AG04449 (cell line): ENCODE measurements around the gene TLX1.

Experiments
- CTCF ChIA-PET: fragments of 350-600 bp; formaldehyde crosslinking; extraction: SDS; loops from one replicate; lab custom pipeline; 2021; ENCODE audit warnings: antibody characterized with exemption; lab: Yijun Ruan, JAX
- POLR2A ChIA-PET: fragments of 400-600, 350-600 bp; formaldehyde crosslinking; extraction: SDS; loops from one replicate; lab custom pipeline; 2020; ENCODE audit warnings: antibody characterized with exemption, inconsistent platforms; lab: Yijun Ruan, JAX
- DNase-seq: peaks from one replicate; pipeline ENCODE4 v3.0.0-alpha.2; 2010; ENCODE audit warnings: low read depth, low spot score
- H3K4me3 ChIP-seq: 2 replicates; pipeline ENCODE4 v1.5.1; 2011; ENCODE audit warnings: low read depth, mild to moderate bottlenecking, control low read depth, low read length
- TF ChIP-seq, protein P1 (sequence below): IDR thresholded peaks from one replicate; pipeline ENCODE4 v1.5.1; 2011; ENCODE audit warnings: mild to moderate bottlenecking, moderate library complexity, low read length, control low read depth, inconsistent platforms; ENCODE audit not compliant: insufficient read depth; ENCODE audit errors: missing control alignments

TLX1 gene

DNA sequence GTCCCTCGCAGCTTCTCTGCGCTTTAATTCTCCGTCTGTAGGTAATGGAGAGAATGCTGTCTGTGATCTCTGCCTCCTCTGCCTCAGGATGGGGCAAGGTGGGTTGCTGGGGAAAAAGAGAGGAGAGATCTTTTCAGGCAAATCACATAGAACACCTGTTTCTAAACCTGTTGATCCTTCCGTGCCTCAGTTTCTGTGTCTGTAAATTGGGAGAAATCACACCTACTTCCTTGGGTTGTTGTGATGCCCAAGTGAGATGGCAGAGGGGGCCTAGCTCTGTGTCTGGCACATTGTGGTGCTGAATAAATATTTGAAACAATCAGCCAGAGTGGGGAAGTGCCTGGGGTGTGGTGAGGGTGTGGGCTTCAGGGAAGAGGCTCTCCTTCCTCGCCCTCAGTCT lies 40.5 kb upstream of the TLX1 start:
- ChIA-PET CTCF (interaction anchor here (1.0 to 22.4 kb wide), 5 partner anchors 9 to 123 kb away, joined by 3 to 556 read pairs (median 5); no protein-coding TSS in a partner anchor), POLR2A (no interaction called here)
- TF ChIP-seq, protein P1, sequence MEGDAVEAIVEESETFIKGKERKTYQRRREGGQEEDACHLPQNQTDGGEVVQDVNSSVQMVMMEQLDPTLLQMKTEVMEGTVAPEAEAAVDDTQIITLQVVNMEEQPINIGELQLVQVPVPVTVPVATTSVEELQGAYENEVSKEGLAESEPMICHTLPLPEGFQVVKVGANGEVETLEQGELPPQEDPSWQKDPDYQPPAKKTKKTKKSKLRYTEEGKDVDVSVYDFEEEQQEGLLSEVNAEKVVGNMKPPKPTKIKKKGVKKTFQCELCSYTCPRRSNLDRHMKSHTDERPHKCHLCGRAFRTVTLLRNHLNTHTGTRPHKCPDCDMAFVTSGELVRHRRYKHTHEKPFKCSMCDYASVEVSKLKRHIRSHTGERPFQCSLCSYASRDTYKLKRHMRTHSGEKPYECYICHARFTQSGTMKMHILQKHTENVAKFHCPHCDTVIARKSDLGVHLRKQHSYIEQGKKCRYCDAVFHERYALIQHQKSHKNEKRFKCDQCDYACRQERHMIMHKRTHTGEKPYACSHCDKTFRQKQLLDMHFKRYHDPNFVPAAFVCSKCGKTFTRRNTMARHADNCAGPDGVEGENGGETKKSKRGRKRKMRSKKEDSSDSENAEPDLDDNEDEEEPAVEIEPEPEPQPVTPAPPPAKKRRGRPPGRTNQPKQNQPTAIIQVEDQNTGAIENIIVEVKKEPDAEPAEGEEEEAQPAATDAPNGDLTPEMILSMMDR, result no peak
- no peak for DNase-seq
- no peak overlapping the region for H3K4me3 ChIP-seq

DNA sequence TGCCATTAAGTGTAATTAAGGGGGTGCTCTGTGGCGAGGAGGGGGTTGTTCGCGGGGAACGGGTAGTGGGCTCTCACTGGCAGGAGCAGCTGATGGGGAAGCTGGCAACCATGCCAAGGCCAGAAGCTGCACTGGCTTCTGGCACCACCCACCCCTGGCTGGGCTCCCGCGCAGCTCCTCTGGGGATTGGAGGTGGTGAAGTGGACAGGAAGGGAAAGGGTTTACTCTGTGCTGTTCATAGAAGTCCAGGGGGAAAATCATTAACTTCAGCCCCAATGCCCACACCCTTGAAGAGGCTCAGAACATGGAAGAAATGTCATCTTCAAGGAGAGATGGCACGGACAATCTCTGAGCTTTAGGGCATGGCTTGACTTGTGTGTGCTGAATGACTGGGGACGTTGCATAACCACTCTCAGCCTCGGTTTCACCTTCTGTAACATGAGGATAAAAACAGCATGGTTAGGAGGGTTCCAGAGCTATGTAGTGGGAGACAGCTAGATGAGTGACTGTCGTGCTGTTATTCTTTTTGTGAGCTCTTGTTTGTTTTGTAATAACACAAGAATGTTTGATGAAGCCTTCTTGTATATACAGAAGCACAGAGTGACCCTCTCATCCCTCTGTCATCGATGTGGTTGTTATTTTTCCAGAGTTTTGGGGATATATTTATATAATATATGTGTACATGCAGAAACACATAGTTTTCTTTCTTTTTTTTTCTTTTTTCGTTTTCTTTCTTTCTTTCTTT lies 39.4 kb upstream of the TLX1 start:
- CTCF ChIA-PET, result interaction anchor here (0.6 to 22.4 kb wide), 14 partner anchors 9 to 476 kb away, joined by 3 to 556 read pairs (median 4); no protein-coding TSS in a partner anchor
- TF ChIP-seq, protein P1, result no peak
- H3K4me3 ChIP-seq, result no peak overlapping the region
- POLR2A ChIA-PET, result no interaction called here
- no peak for DNase-seq

- ChIA-PET CTCF (interaction anchor here (0.8 to 22.4 kb wide), 17 partner anchors 8 to 121 kb away, joined by 3 to 556 read pairs (median 4); no protein-coding TSS in a partner anchor), POLR2A (no interaction called here)
- no peak overlapping the region for H3K4me3 ChIP-seq
- no peak for DNase-seq
- TF ChIP-seq, protein P1, result no peak
Observed at GRCh38 chr10:101092881-101093354, 38.2 kb upstream of the TLX1 start.

GRCh38 chr10:101094121-101094879 lies 36.8 kb upstream of the TLX1 start:
- POLR2A ChIA-PET, result no interaction called here
- CTCF ChIA-PET, result interaction anchor here (0.8 to 22.4 kb wide), 21 partner anchors 9 to 69 kb away, joined by 3 to 556 read pairs (median 6); partner anchors contain the start of gene KAZALD1
- TF ChIP-seq, protein P1, result no peak
- no peak overlapping the region for H3K4me3 ChIP-seq
- DNase-seq, result no peak

- TF ChIP-seq, protein P1, result no peak
- DNase-seq, result no peak
- ChIA-PET CTCF (interaction anchor here (0.8 to 22.4 kb wide), 34 partner anchors 8 to 570 kb away, joined by 3 to 556 read pairs (median 5); partner anchors contain the start of genes DPCD, KAZALD1, POLL and TLX1), POLR2A (no interaction called here)
- no peak overlapping the region for H3K4me3 ChIP-seq
Observed at GRCh38 chr10:101095004-101095403, 36.1 kb upstream of the TLX1 start.
